ENCODE measurements around the gene C9orf152. TPM values are rescaled to one million over a fixed set of nuclear protein-coding genes. Genes with fewer than 3 reads are reported as not detected.

C9orf152 gene
- total and polyA plus RNA-seq, 9 of the 15 experiments (the other 6 are each of a cell fraction or from before 2014, with no cell fraction given): not detected

DNA sequence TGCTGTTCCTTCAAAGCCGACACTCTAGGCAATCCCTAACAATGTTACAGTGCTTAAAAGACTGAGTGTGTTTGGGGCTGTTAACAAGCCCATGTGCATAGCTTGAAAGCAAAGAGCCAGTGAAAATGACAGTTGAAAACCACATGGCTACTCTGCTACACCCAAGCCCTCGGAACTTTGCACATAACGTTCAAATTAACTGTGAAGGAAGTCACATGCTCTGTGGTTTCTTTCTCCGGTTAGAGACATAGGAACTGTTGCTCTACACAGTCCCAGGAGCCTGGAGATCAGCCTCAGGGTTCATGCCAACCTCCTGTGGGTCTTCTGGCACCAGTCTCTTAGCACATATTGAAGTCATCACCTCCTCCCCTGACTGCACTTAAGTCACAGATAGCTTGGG is 51.1 kb downstream of the C9orf152 start:
- Histone ChIP-seq H3K4me3 (no peak overlapping the region), H3K27me3 (ENCODE audit: control insufficient read depth in 2 of 2, insufficient read depth in 2 of 2, low read length in 2 of 2) (peaks cover 0 to 17% of the 10 kb centered on the region in 2 experiments; a peak in 1 of 5 replicates), H3K4me2 (ENCODE audit: insufficient read depth, low read length) (no peak overlapping the region), H3K36me3 (ENCODE audit: control insufficient read depth, insufficient read depth, low read length) (no peaks in the 10 kb centered on the region), H3K9ac (ENCODE audit: insufficient read depth in 1 of 2, low read depth in 2 of 2, low read length in 2 of 2) (no peak overlapping the region), H3K4me1 (replicated peaks in 1 of 2; ENCODE audit: control insufficient read depth in 2 of 2, insufficient read depth in 2 of 2, low read length in 2 of 2) (no peaks in the 10 kb centered on the region), H3K79me2 (ENCODE audit: control insufficient read depth, insufficient read depth, low read length) (no peaks in the 10 kb centered on the region), H4K20me1 (replicated peaks; ENCODE audit: control insufficient read depth, insufficient read depth, low read length) (no peaks in the 10 kb centered on the region), H2AFZ (ENCODE audit: low read depth, low read length) (no peak overlapping the region), H3K9me1 (ENCODE audit: control insufficient read depth, insufficient read depth, low read length) (no peaks in the 10 kb centered on the region), H3K27ac (ENCODE audit: extremely low read depth, low read depth, low read length) (no peak overlapping the region), H3K9me3 (replicated peaks; ENCODE audit: control insufficient read depth, insufficient read depth, low read depth, low read length) (no peaks in the 10 kb centered on the region)
- ChIA-PET POLR2A (no interaction called here), CTCF (ENCODE audit: low intra/inter-chr PET ratio) (no interaction called here)
- FAIRE-seq (no peak), DNase-seq (ENCODE audit: extremely low read depth in 1 of 4, low spot score in 3 of 4) (no peak), ATAC-seq (no peak)
- intact Hi-C loops (cut with micrococcal nuclease) (loop anchor here (10.0 kb wide), 2 partner anchors 342 to 572 kb away; no protein-coding TSS in a partner anchor), in situ Hi-C loops (cut with MboI) (loop anchor here (10.0 to 25.0 kb wide), 2 partner anchors 252 to 570 kb away; no protein-coding TSS in a partner anchor)
- WGBS (ENCODE audit: insufficient coverage, low coverage, missing lambda C conversion rate): 0% methylated on average over 4 of the region's 4 CpGs
- no peak for TF ChIP-seq ZBTB17 (CRISPR knock-in tag; IDR thresholded peaks at IDR 0.05)
- TF ChIP-seq ZFX (CRISPR knock-in tag; IDR thresholded peaks at IDR 0.05): no peak
- TF ChIP-seq ZKSCAN3 (CRISPR knock-in tag; IDR thresholded peaks at IDR 0.05): no peak
- no peak for TF ChIP-seq ZNF507 (tag; conservative IDR thresholded peaks at IDR 0.05)
- no peak for TF ChIP-seq ZNF347 (CRISPR knock-in tag; IDR thresholded peaks at IDR 0.05; ENCODE audit: low read depth)
- no peak for TF ChIP-seq POLR2AphosphoS2 (IDR thresholded peaks at IDR 0.05; ENCODE audit: low read length)
- TF ChIP-seq NRF1 (conservative IDR thresholded peaks at IDR 0.05 in 1 of 2, IDR thresholded peaks at IDR 0.05 in 1 of 2): no peak
- TF ChIP-seq, protein P1, sequence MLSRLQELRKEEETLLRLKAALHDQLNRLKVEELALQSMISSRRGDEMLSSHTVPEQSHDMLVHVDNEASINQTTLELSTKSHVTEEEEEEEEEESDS (CRISPR knock-in tag; IDR thresholded peaks at IDR 0.05): no peak
- no peak for TF ChIP-seq MCM7 (IDR thresholded peaks at IDR 0.05)
- TF ChIP-seq, protein P2, sequence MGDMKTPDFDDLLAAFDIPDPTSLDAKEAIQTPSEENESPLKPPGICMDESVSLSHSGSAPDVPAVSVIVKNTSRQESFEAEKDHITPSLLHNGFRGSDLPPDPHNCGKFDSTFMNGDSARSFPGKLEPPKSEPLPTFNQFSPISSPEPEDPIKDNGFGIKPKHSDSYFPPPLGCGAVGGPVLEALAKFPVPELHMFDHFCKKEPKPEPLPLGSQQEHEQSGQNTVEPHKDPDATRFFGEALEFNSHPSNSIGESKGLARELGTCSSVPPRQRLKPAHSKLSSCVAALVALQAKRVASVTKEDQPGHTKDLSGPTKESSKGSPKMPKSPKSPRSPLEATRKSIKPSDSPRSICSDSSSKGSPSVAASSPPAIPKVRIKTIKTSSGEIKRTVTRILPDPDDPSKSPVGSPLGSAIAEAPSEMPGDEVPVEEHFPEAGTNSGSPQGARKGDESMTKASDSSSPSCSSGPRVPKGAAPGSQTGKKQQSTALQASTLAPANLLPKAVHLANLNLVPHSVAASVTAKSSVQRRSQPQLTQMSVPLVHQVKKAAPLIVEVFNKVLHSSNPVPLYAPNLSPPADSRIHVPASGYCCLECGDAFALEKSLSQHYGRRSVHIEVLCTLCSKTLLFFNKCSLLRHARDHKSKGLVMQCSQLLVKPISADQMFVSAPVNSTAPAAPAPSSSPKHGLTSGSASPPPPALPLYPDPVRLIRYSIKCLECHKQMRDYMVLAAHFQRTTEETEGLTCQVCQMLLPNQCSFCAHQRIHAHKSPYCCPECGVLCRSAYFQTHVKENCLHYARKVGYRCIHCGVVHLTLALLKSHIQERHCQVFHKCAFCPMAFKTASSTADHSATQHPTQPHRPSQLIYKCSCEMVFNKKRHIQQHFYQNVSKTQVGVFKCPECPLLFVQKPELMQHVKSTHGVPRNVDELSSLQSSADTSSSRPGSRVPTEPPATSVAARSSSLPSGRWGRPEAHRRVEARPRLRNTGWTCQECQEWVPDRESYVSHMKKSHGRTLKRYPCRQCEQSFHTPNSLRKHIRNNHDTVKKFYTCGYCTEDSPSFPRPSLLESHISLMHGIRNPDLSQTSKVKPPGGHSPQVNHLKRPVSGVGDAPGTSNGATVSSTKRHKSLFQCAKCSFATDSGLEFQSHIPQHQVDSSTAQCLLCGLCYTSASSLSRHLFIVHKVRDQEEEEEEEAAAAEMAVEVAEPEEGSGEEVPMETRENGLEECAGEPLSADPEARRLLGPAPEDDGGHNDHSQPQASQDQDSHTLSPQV (IDR thresholded peaks at IDR 0.05): no peak
- no peak for TF ChIP-seq SMARCA4 (IDR thresholded peaks at IDR 0.05)
- no peak for TF ChIP-seq ZSCAN29 (IDR thresholded peaks at IDR 0.05)
- TF ChIP-seq, protein P3, sequence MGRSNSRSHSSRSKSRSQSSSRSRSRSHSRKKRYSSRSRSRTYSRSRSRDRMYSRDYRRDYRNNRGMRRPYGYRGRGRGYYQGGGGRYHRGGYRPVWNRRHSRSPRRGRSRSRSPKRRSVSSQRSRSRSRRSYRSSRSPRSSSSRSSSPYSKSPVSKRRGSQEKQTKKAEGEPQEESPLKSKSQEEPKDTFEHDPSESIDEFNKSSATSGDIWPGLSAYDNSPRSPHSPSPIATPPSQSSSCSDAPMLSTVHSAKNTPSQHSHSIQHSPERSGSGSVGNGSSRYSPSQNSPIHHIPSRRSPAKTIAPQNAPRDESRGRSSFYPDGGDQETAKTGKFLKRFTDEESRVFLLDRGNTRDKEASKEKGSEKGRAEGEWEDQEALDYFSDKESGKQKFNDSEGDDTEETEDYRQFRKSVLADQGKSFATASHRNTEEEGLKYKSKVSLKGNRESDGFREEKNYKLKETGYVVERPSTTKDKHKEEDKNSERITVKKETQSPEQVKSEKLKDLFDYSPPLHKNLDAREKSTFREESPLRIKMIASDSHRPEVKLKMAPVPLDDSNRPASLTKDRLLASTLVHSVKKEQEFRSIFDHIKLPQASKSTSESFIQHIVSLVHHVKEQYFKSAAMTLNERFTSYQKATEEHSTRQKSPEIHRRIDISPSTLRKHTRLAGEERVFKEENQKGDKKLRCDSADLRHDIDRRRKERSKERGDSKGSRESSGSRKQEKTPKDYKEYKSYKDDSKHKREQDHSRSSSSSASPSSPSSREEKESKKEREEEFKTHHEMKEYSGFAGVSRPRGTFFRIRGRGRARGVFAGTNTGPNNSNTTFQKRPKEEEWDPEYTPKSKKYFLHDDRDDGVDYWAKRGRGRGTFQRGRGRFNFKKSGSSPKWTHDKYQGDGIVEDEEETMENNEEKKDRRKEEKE (IDR thresholded peaks at IDR 0.05; ENCODE audit: borderline replicate concordance in 1 of 2, control insufficient read depth in 1 of 2, low read depth in 2 of 2, low read length in 1 of 2): no peak
- TF ChIP-seq TCF3 (CRISPR knock-in tag; IDR thresholded peaks at IDR 0.05): no peak
- TF ChIP-seq KDM2B (CRISPR knock-in tag; IDR thresholded peaks at IDR 0.05): no peak
- no peak for TF ChIP-seq C11orf30 (IDR thresholded peaks at IDR 0.05; ENCODE audit: low read depth)
- no TSS peak for BruUV-seq (replicated peaks)

Data from K562 (cell line).